ENCODE data around the gene CUTC.
"Not testable (repeated sequence)": the region's sequence is repeated elsewhere in the genome, so short reads cannot be mapped to it uniquely, and the experiment has no call there.

GRCh38 chr10:99746166-99746565 is 14.1 kb downstream of the CUTC start:
- TF ChIP-seq, protein P1, sequence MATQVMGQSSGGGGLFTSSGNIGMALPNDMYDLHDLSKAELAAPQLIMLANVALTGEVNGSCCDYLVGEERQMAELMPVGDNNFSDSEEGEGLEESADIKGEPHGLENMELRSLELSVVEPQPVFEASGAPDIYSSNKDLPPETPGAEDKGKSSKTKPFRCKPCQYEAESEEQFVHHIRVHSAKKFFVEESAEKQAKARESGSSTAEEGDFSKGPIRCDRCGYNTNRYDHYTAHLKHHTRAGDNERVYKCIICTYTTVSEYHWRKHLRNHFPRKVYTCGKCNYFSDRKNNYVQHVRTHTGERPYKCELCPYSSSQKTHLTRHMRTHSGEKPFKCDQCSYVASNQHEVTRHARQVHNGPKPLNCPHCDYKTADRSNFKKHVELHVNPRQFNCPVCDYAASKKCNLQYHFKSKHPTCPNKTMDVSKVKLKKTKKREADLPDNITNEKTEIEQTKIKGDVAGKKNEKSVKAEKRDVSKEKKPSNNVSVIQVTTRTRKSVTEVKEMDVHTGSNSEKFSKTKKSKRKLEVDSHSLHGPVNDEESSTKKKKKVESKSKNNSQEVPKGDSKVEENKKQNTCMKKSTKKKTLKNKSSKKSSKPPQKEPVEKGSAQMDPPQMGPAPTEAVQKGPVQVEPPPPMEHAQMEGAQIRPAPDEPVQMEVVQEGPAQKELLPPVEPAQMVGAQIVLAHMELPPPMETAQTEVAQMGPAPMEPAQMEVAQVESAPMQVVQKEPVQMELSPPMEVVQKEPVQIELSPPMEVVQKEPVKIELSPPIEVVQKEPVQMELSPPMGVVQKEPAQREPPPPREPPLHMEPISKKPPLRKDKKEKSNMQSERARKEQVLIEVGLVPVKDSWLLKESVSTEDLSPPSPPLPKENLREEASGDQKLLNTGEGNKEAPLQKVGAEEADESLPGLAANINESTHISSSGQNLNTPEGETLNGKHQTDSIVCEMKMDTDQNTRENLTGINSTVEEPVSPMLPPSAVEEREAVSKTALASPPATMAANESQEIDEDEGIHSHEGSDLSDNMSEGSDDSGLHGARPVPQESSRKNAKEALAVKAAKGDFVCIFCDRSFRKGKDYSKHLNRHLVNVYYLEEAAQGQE (IDR thresholded peaks at IDR 0.05; ENCODE audit: low read depth, low read length): not testable (repeated sequence)
- not testable (repeated sequence) for TF ChIP-seq RFX5 (IDR thresholded peaks at IDR 0.05; ENCODE audit: low read length); NFIC (IDR thresholded peaks at IDR 0.05; ENCODE audit: borderline replicate concordance); EZH2phosphoT487 (IDR thresholded peaks at IDR 0.05; ENCODE audit: borderline replicate concordance, low read depth); YY1 (IDR thresholded peaks at IDR 0.05; ENCODE audit: low read depth); CTCF (IDR thresholded peaks at IDR 0.05); RAD21 (IDR thresholded peaks at IDR 0.05; ENCODE audit: low read length); FOSL2 (IDR thresholded peaks at IDR 0.05; ENCODE audit: borderline replicate concordance, low read depth); EP300 (IDR thresholded peaks at IDR 0.05; ENCODE audit: borderline replicate concordance in 1 of 2, low read depth in 1 of 2, low read length in 1 of 2); MAX (IDR thresholded peaks at IDR 0.05; ENCODE audit: low read depth); CHD2 (IDR thresholded peaks at IDR 0.05; ENCODE audit: low read length, partially characterized antibody)
- TF ChIP-seq, protein P2, sequence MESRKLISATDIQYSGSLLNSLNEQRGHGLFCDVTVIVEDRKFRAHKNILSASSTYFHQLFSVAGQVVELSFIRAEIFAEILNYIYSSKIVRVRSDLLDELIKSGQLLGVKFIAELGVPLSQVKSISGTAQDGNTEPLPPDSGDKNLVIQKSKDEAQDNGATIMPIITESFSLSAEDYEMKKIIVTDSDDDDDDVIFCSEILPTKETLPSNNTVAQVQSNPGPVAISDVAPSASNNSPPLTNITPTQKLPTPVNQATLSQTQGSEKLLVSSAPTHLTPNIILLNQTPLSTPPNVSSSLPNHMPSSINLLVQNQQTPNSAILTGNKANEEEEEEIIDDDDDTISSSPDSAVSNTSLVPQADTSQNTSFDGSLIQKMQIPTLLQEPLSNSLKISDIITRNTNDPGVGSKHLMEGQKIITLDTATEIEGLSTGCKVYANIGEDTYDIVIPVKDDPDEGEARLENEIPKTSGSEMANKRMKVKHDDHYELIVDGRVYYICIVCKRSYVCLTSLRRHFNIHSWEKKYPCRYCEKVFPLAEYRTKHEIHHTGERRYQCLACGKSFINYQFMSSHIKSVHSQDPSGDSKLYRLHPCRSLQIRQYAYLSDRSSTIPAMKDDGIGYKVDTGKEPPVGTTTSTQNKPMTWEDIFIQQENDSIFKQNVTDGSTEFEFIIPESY (IDR thresholded peaks at IDR 0.05; ENCODE audit: borderline replicate concordance, low read depth): not testable (repeated sequence)
- TF ChIP-seq, protein P3, sequence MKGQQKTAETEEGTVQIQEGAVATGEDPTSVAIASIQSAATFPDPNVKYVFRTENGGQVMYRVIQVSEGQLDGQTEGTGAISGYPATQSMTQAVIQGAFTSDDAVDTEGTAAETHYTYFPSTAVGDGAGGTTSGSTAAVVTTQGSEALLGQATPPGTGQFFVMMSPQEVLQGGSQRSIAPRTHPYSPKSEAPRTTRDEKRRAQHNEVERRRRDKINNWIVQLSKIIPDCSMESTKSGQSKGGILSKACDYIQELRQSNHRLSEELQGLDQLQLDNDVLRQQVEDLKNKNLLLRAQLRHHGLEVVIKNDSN (IDR thresholded peaks at IDR 0.05; ENCODE audit: borderline replicate concordance, low read depth): not testable (repeated sequence)
- TF ChIP-seq, protein P4, sequence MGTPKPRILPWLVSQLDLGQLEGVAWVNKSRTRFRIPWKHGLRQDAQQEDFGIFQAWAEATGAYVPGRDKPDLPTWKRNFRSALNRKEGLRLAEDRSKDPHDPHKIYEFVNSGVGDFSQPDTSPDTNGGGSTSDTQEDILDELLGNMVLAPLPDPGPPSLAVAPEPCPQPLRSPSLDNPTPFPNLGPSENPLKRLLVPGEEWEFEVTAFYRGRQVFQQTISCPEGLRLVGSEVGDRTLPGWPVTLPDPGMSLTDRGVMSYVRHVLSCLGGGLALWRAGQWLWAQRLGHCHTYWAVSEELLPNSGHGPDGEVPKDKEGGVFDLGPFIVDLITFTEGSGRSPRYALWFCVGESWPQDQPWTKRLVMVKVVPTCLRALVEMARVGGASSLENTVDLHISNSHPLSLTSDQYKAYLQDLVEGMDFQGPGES (IDR thresholded peaks at IDR 0.05; ENCODE audit: low read depth, low read length): not testable (repeated sequence)

Measured in SK-N-SH (cell line).